Measurements from ENCODE around the gene SYNE1. TPM values are rescaled to one million over a fixed set of nuclear protein-coding genes. Genes with fewer than 3 reads are reported as not detected.
"Not testable (repeated sequence)": the region's sequence is repeated elsewhere in the genome, so short reads cannot be mapped to it uniquely, and the experiment has no call there.

Gene SYNE1
- polyA plus RNA-seq, 1 donor, result 105 TPM

DNA sequence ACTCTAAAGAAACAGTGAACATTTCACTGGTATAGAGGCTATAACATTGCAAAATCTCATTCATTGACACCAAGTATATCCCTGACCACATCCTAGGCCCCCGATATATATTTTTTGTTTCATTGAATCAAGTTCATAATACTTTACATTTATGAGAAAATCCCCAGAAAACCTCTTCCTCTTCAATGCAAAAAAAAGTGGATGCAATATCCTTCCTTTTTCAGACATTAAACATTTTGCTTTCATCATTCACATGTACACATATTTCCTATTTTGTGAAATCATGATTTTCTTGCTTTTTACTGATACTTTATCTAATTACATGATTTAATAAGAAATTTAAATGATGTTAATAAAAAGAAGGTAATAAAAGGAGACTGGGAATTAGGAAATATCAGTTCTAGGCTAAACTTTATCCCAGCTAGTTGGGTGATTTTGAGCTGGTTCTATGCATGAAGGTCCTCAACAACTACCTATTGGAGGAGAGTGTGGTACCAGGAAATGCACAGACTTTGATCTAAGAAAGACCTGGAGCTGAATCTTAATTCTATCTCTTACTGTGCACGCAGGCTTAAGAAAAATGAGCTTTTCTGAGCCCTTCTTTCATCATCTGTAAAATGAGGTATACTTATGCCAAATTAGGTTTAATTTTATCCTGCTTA lies 4.9 kb downstream of the SYNE1 start:
- DNase-seq, result no peak

DNA sequence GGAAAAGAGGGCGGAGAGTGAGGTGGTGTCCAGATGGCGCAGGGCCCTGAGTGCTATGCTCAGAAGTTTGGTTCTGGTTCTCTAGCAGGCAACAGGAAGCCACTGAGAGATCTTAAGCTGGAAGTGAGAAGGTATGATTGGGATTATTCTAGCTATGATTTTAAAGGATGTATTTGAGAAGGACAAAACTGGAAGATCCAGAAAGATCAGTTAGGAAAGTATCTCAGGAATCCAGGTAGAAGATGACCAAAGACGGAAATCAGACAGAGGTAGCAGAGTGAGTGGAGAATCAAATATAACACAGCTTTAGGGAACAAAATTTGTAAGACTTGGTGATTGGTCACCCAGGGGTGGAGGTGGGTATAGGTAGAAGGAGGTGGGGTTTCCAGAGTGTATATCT lies 5.8 kb downstream of the SYNE1 start:
- no peak for DNase-seq

DNA sequence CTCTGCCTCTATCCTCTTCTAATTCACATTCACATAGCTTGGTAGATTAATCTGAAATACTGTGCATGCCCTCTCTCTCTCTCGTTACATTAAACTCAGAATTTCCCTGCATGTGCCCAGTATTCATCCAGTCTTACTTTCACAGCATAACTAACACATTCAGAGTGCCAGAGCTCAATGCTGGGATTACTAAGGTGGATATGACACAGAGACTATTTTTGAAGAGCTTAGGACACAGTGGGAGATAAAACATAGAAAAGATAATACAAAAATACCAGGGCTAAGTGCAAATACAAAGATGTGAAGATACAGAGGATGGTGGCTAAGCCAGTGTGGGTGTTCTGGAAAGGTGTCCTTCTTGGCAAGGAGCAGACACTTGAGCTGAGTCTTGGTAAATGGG lies 6.3 kb downstream of the SYNE1 start:
- DNase-seq, result no peak

DNA sequence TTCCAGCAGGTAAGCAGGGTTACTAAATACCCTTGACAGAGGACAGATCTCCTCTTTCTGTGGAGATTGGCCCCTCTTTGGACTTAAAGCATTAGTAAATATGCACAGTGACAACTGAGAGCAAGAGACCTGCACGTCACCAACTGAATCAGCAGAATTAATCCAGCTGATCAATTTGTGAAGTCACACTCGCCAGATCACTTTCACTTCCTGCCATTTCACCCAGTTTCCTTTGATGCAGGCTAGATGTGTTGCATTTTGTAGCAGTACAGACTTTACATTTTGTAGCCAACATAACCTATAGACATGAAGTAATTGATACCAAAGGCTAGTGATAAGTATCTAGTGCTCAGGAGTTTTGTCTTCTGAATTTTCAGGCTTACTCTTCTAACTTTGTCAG lies 11.9 kb downstream of the SYNE1 start:
- DNase-seq, result no peak

DNA sequence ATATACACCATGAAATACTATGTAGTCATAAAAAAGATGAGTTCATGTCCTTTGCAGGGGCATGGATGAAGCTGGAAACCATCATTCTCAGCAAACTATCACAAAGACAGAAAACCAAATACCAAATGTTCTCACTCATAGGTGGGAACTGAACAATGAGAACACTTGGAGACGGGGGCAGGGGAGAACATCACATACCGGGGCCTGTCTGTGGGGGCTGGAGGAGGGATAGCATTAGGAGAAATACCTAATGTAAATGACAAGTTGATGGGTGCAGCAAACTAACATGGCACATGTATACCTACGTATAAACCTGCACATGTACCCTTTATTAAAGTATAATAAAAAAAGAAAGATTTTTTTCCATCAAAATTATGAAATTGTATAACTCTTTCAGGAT lies 22.4 kb downstream of the SYNE1 start:
- DNase-seq, result not testable (repeated sequence)

DNA sequence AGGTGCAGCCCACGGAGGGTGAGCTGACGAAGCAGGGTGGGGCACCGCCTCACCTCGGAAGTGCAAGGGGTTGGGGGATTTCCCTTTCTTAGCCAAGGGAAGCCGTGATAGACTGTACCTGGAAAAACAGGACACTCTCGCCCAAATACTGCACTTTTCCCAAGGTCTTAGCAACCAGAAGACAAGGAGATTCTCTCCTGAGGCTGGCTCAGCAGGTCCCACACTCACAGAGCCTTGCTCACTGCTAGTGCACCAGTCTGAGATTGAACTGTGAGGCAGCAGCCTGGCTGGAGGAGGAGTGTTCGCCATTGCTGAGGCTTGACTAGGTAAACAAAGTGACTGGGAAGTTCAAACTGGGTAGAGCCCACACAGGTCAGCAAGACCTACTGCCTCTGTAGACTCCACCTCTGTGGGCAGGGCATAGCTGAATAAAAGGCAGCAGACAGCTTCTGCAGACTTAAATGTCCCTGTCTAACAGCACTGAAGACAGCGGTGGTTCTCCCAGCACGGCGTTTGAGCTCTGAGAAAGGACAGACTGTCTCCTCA lies 28.0 kb downstream of the SYNE1 start:
- DNase-seq, result no peak

DNA sequence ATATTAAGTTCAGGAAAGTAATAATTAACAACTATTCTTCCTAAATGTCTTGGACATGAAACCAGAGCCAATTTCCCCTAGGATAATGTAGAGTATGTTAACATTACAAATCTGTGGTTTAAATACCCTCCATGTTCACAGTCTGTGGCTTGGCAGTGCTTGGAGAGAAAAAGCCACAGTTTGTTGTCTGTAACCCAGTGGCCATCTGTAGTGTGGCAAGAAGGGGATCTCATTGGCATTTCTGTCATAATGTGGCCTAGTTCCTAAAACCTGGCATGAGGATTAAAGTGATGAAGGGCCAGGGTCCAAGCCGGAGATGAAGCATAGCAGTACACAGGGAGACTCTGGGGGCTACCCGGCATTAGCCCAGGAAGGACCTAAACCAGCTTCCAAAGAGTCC lies 31.2 kb downstream of the SYNE1 start:
- DNase-seq, result no peak

DNA sequence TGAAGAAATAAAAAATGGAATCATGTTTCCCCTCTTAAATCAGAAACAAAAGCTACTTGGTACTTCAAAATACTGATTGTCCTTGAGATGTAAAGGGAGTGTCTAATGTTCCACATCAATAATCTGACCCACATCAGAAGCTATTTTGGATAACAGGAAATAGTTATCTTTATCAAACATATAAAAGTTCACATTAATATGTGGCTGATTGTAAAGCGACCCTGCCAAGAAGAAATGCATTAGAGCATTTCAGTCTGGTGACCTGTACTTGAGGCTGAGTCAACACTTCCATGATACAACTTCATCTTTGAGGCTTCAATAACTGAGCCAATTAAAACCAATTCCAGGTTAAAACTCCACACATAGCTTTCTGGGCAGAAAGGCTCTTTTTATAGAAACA lies 31.8 kb downstream of the SYNE1 start:
- no peak for DNase-seq

DNA sequence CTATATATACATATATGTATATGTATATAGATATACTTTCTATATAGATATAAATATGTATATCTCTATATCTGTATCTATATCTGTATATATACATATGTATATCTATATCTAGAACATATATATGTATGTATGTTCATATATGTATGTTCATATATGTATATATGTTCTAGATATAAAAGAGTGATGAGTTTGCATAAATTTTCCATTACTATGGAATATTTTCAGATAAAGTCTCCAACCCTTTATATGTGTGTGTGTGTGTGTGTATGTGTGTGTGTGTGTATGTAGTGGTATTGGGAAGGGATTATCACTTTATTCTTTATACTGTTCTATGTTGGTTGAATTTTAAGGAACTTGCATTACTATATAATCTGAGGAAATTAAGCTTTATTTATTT lies 33.3 kb downstream of the SYNE1 start:
- DNase-seq, result no peak

DNA sequence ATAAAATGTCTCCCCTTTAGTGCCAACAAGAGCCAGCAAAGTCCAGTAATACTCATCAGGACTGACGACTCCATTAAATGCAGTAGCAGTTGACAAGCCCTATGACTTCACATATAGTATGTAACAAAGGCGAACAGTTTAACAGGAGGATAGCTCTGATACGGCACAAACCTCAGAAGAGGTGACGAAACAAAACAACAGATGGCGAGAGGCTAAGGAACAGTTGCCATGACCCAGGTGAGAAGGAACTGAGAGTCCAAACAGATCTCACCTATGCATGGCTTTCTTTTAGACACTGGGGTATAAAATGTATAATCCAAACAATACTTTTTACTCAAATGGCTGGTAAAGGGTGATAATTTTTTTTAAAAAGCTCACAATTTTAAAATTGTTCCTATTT lies 37.1 kb downstream of the SYNE1 start:
- DNase-seq, result no peak

DNA sequence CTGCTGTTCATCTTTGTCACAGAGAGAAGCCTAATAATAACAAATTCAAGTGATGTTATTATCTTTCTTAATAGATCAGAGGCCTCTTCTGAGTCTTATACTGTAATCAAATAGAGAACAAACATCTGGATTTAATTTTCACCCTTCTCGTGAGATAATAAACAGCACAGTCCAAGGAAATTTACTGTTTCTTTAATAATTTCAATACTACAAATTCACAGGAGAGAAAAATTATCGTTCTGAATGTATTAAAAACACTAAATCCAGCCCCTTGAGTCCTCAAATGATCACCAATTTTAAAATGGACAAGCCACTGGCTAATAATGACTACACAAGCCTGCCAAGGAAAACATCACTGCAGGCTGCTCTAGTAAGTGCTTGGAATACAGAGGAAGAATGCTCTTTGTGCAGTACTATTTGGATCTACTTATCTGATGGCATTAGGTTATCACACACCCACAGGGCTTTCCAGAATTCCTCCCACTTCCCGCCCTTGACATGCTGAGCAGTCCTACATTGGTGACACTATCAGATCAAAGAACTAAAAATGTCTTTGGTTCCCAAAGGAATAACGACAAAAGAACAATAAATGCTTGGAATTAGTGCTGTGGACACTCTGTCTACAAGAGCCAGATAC lies 38.1 kb downstream of the SYNE1 start:
- no peak for DNase-seq

DNA sequence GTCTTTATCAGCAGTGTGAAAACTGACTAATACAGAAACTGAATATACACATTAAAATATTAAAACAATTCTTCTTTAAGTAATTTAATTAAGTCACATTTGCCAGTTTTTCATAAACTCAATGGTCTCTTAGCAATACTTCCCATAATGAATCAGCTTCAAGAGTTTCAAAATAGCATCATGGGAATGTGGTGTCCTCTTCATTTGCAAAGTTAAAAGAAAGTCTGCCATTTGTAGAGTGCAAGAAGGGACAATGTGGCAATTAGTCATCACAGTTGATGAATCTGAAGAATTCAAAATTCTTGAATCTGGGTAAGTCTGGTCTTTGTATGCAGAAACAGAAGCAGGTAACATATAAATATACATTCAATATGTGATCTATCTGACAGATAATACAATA lies 38.7 kb downstream of the SYNE1 start:
- DNase-seq, result no peak

DNA sequence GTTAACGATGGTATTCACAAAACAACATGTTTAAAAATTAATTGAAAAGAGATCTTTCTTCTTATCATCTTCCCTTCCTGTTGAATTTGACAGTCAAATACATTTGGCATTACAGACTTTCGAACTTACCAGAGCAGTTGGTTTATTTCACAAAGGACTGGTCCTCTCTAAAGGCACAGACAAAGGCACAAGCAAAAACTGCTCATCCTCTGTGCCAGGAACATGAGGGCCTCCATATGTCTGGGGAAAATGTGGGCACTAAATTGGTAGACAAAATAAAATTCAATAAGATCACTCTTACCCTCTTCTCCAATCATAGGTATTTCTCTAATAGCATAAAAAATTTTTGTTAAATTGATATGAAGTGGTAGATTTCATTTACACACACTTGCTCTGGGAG lies 40.4 kb downstream of the SYNE1 start:
- DNase-seq, result no peak

DNA sequence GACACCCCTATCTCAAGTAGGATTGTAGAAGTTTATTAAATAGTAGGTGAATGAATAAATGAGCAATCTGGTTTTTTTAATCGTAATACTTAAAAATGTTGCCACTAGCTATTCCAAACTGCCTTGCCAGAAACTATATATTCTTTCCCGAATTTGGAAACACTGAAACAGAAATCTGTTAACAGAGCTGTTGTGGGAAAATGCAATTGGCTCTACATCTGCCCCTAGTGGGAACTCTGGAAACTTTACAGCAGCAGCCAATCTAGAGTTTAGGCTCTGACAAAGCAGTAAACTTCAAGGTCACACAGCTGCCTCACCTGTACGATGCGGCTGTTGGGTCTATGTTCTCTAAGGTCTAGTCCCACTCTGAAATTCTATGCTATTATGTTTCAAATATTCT lies 41.7 kb downstream of the SYNE1 start:
- no peak for DNase-seq

DNA sequence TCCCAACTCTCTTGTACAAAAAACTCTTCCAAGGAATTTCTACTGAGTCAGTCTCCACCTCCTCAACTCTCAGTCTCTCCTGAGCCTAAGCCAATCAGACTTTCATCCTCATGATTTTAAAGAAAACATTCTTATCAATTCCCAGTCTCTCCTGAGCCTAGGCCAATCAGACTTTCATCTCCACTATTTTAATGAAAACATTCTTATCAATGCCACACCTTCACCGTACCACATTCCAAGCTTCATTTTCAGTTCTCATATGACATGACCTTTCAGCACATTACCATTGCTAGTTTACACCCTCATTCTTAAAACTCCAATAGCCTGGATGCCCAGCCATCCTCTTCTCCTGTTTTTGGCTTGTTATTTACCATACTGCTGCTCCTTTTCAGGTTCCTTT lies 42.5 kb downstream of the SYNE1 start:
- no peak for DNase-seq

DNA sequence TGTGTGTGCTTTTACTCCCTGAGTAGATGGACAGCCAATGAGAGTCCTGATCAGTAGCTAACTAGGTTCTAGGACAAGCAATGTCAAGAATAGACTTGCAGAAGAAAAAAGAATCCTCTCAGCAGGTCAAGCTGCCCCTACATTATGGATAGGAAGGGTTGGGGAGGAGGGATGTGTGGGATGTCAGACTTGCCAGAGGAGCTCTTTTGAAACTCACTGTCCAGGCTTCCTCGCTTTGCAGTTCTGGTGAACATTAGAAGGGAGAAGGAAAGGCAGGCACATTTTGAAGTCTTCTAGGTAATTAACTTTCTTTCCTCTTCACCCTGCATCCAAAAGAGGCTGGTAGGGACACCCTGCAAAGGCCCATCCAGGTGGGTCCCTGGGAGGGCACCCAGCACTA lies 48.7 kb downstream of the SYNE1 start:
- no peak for DNase-seq

DNA sequence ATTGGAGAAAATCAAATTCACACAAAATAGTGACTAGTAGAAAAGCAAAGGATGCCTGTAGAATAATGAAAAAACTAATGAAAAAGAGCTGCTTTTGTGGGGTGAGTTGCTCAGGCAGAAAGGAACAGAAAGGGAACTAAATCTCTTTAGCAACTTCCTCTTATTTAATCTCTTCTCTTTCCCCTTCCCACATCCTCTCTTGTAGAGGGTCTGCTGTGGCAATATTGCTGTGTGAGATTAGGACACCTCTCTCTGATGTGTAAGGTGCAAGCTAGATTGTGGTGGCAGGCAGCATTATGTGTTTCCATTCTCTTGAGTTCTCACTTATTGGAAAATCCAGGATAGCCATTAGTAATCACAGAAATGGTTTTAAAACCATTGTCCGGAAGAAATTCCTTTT lies 49.7 kb downstream of the SYNE1 start:
- DNase-seq, result no peak

DNA sequence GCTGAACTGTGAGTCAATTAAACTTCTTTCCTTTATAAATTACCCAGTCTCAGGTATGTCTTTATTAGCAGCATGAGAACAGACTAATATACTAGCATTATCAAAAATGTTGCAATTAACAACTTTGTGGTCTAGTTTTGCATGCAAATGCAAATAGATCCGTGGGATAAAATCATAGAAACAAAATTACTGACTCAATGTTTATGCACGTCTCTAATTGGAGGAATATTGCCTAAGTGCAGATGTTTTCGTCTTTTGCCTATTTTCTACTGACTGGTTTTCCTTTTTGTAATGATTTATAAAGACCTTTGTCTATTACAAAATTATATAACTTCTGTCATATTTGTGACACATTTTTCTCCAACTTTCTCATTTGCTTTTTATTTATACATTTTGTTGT lies 51.9 kb downstream of the SYNE1 start:
- no peak for DNase-seq

DNA sequence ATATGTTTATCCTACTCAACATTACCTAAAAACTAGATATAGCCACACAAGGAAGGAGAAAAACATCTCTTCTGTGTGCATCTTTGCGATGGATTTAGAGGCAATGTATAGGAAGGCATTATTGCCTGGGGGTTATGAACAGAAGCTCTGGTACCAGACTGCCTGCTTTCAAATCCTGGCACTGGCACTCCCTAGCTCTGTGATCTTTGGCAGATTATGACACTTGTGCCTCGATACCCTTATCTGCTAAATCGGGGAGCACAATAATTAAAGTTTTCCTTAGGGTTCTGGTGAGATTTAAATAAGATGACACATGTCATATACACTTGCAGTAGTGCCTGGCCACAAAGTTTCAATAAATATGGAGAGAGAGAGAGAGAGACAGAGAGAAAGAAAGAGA lies 53.3 kb downstream of the SYNE1 start:
- no peak for DNase-seq

DNA sequence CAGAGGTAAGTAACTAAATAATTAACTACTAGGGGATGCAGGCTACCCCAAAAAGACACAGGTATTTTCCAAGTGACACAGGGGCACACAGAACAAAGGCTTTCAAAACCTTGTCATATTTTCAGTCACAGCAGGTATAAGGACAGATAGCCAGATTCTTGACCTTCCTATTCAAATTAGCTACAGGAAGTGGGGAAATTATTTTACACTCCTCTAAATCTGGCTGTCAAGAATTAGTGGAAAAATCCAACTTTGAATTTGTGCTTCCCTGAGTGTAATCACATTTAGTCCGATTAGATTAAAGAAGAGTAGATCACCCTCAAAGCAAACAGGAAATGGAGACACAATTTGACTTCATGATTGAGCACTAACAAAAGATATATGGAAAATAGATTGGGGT lies 60.6 kb downstream of the SYNE1 start:
- no peak for DNase-seq

DNA sequence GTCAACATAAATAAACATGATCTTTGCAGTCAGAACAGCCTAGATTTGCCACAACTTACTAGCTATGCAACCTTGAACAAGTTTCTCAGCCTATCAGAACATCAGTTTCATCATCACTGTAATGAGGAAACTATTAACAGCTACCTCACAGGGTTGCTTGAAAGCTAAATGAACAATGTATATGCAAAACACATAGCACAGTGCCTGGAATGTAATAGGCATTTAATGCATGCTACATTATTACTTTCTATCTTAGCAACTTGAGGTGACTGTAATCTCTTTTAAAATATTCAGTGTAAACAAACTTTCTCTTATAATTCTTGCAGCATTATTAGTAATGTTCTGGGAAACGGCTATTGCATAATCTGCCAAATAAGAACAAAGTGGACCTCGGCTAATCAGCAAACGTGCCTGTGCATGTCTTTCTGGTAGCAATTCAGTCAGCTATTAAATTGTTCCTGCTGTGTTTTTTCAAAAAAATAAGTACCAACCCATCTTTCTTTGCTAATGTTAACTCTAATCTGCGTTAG lies 61.5 kb downstream of the SYNE1 start:
- no peak for DNase-seq

DNA sequence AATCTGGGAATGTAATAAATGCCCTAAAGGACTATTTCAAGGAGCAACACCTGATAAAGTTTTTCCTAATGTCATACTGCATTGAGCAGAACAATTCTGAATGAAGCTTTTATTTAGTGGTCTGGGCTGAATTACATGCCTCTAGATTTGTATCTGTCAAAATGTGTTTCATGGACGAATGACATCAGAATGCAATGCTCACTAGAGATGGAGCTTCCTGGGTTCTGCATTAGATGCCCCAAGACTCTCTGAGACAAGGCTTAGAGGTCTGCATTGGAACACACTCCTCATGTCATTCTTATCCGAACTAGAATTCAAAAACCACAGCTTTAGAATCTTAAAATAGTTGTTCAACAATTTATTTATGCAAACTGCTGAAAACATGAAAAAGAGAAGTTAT lies 62.0 kb downstream of the SYNE1 start:
- DNase-seq, result no peak

DNA sequence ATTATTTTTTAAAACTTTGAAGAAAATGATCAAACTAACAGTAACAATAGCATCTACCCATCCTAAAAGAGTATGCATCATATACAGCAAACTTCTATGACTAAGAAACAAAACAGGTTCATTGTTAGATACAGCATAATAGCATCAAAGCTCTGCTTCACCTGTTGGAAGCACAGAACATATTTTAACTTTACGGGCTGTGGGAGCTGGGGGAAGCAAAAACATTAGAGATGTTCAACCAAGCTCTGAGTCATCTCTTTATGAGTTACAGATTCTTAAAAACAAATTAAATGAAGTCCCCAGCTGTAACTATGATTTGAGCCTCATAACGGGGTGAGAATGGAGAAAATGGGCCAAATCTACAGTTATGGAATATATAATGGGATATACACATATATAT lies 63.4 kb downstream of the SYNE1 start:
- DNase-seq, result no peak

Data from left kidney (tissue), 2 donors.